ENCODE results near the gene CDK5. TPM values are rescaled to one million over a fixed set of nuclear protein-coding genes. Genes with fewer than 3 reads are reported as not detected.
"Not testable (repeated sequence)": the region's sequence is repeated elsewhere in the genome, so short reads cannot be mapped to it uniquely, and the experiment has no call there.

The CDK5 gene
- total RNA-seq, 1 donor from 2014 or later = 13.7 TPM

GRCh38 chr7:151043959-151044358 lies 13.7 kb downstream of the CDK5 start:
- no peak for ATAC-seq
- no peaks in the 10 kb centered on the region for H3K27me3 ChIP-seq (ENCODE audit: low read depth)
- no peaks in the 10 kb centered on the region for H3K9me3 ChIP-seq
- no peak for DNase-seq
- H3K4me3 ChIP-seq = no peak overlapping the region
- intact Hi-C loops (cut with DNase I) = no loop called here
- peaks cover 31% of the 10 kb centered on the region for H3K36me3 ChIP-seq
- no peak overlapping the region for H3K27ac ChIP-seq
- H3K4me1 ChIP-seq = peaks cover 12% of the 10 kb centered on the region
- TF ChIP-seq CTCF (IDR thresholded peaks at IDR 0.05) = no peak

GRCh38 chr7:151043449-151043848 lies 14.2 kb downstream of the CDK5 start:
- H3K9me3 ChIP-seq; ATAC-seq; DNase-seq; H3K27me3 ChIP-seq (ENCODE audit: low read depth); intact Hi-C loops (cut with DNase I); H3K4me3 ChIP-seq; H3K27ac ChIP-seq: not testable (repeated sequence)
- Histone ChIP-seq H3K4me1 (peaks cover 17% of the 10 kb centered on the region), H3K36me3 (peaks cover 31% of the 10 kb centered on the region)

- TF ChIP-seq CTCF (IDR thresholded peaks at IDR 0.05) = no peak
- DNase-seq = no peak
- Histone ChIP-seq H3K4me1 (peaks cover 19% of the 10 kb centered on the region), H3K4me3 (no peak overlapping the region), H3K27ac (no peak overlapping the region), H3K36me3 (peaks cover 46% of the 10 kb centered on the region), H3K27me3 (ENCODE audit: low read depth) (no peaks in the 10 kb centered on the region), H3K9me3 (no peaks in the 10 kb centered on the region)
- ATAC-seq = no peak
- intact Hi-C loops (cut with DNase I) = no loop called here
Observed at GRCh38 chr7:151040616-151041375, 16.9 kb downstream of the CDK5 start.

- intact Hi-C loops (cut with DNase I) = no loop called here
- TF ChIP-seq CTCF (IDR thresholded peaks at IDR 0.05) = no peak
- Histone ChIP-seq H3K9me3 (no peaks in the 10 kb centered on the region), H3K36me3 (peaks cover 49% of the 10 kb centered on the region), H3K27me3 (ENCODE audit: low read depth) (no peaks in the 10 kb centered on the region), H3K4me1 (peaks cover 19% of the 10 kb centered on the region), H3K27ac (no peak overlapping the region), H3K4me3 (no peak overlapping the region)
- DNase-seq (no peak), ATAC-seq (no peak)
Observed at GRCh38 chr7:151039850-151040548, 17.7 kb downstream of the CDK5 start.

- no peak overlapping the region for H3K4me3 ChIP-seq
- H3K36me3 ChIP-seq = peaks cover 49% of the 10 kb centered on the region
- ATAC-seq = peak; percentile 69 to 73
- peak; percentile 71 for DNase-seq
- no peaks in the 10 kb centered on the region for H3K27me3 ChIP-seq (ENCODE audit: low read depth)
- H3K9me3 ChIP-seq = no peaks in the 10 kb centered on the region
- TF ChIP-seq CTCF (IDR thresholded peaks at IDR 0.05) = no peak
- peaks cover 19% of the 10 kb centered on the region for H3K4me1 ChIP-seq
- intact Hi-C loops (cut with DNase I) = no loop called here
- no peak overlapping the region for H3K27ac ChIP-seq
Observed at GRCh38 chr7:151038951-151039849, 18.5 kb downstream of the CDK5 start.

All from lower lobe of right lung (tissue), 2 donors.